NCI-H460 (cell line): ENCODE data around the gene CNTNAP2. TPM values are rescaled to one million over a fixed set of nuclear protein-coding genes. Genes with fewer than 3 reads are reported as not detected.

ENCODE experiments used
- DNase-seq: peaks from one replicate; pipeline ENCODE4 v3.0.0-alpha.2; 2016; ENCODE audit warnings: low read depth; ENCODE audit errors: extremely low read depth
- total RNA-seq: library from RNA; depleted of rRNA; stranded (reverse); fragments of >200 nt; shearing (Covaris generic); gene quantifications from 2 replicates; pipeline ENCODE4 v1.2.3, GENCODE V29; 2014

The CNTNAP2 gene
- total RNA-seq, 1 experiment from 2014 or later: 0.15 TPM

- DNase-seq: no peak
Observed at GRCh38 chr7:146548816-146549215, 432.2 kb downstream of the CNTNAP2 start.

- DNase-seq: no peak
Observed at GRCh38 chr7:146554556-146554955, 438.0 kb downstream of the CNTNAP2 start.

GRCh38 chr7:146557971-146558469, 441.4 kb downstream of the CNTNAP2 start:
- DNase-seq: no peak

DNA sequence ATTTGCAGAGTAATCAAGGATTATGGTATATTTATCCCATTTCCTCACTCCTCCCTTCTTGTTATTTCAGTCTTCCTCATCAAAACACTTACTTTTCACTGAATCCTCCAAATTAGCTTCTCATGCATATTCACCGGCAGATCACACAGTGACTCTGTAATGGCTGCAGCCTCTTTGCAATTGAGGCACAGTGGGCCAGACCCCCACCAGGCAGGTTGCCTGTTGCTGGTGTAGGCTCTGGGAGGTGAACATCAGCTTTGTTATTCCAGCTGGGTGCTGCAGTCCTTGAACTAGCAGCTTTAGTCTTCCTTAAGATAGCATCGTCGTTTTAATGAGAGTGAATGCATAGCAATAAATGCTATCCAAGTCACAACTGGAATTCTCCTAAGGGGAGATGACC, 449.3 kb downstream of the CNTNAP2 start:
- no peak for DNase-seq

GRCh38 chr7:146575903-146576302, 459.3 kb downstream of the CNTNAP2 start:
- DNase-seq: no peak

DNA sequence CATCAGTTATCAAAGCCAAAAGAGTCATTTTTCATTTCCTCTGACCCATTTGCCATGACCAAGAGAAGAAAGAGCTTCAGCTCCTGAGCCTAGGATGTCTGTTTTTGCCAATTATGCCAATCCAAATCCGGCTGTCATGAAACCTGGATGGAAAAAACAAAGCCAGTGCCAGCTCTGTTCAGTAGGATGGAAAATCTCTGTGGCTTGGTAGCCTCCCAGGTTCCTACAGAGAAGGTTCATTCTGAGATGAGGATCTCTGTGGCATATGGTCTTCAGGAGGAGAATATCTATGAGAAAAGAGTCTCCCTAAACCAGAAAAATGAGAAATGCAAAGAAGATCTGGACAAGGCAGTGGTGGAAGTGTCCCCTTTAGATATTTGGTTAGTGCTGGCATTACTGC, 475.4 kb downstream of the CNTNAP2 start:
- no peak for DNase-seq

GRCh38 chr7:146606628-146607027, 490.0 kb downstream of the CNTNAP2 start:
- DNase-seq: no peak

GRCh38 chr7:146619641-146620040, 503.0 kb downstream of the CNTNAP2 start:
- no peak for DNase-seq

DNA sequence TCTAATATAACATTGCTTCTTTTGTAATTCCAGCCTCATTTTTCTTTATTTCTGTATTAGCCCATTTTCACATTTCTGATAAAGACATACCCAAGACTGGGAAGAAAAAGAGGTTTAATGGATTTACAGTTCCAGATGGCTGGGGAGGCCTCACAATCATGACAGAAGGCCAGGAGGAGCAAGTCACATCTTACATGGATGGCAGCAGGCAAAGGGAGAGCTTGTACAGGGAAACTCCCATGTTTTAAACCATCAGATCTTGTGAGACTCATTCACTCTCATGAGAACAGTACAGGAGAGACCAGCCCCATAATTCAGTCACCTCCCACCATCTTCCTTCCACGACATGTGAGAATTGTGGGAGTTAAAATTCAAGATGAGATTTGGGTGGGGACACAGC, 510.3 kb downstream of the CNTNAP2 start:
- no peak for DNase-seq

DNA sequence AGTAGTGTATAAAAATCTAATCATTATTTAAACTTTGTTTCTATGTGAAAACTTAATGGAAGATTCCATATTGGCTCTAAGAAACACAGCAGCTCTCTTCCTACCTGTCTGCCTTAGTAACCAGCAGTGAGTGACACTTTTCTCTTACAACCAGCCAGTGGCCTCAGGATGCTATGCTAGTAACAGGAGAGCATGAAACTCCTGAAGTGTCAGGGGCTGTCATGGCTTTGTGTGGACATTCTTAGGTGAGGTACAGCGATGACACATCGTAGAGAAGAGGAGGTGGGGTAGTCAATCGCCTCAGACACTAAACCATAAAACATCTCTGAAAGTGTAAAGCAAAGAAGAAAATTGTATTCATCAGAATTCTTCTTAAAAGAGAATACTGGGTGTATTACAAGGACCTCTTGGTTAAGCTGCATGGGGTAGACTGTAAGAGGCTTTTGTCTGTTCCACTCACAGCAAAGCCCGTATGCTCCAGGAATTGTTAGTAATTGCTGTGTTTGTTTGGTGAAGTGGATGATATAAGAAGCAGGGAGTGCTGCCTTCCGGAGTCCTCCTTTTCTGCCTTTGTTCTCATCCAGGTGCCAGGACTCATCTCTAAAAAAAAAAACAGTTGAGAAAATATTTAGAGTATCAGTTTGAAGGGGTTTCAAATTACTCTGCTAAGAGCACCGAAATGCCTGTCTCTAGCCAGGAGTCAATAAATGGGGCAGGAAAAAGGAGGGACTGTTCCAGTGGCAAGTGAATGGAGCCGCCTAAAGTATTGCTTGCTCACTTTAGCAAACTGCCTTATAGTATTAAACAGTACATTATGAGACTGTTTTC, 518.8 kb downstream of the CNTNAP2 start:
- no peak for DNase-seq

- no peak for DNase-seq
Observed at GRCh38 chr7:146636033-146636356, 519.4 kb downstream of the CNTNAP2 start.

- no peak for DNase-seq
Observed at GRCh38 chr7:146636581-146636980, 520.0 kb downstream of the CNTNAP2 start.

DNA sequence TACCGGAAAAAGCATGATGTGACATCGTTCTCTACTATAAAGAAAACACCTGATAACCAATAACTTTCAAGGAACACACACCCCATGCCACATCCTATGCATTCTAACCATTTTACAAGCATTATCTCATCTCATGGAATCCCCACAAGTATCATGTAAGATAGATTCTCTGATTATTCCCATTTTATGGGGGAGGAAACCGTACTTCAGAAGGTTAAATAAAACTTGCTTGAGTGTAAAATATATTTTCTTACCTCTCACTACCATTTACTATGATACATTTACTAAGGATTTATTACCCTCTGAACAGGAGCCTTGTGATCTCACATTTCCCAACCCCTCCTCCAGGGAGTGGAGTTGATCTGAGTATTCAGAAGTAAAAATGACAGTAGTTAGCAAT, 522.7 kb downstream of the CNTNAP2 start:
- no peak for DNase-seq

DNA sequence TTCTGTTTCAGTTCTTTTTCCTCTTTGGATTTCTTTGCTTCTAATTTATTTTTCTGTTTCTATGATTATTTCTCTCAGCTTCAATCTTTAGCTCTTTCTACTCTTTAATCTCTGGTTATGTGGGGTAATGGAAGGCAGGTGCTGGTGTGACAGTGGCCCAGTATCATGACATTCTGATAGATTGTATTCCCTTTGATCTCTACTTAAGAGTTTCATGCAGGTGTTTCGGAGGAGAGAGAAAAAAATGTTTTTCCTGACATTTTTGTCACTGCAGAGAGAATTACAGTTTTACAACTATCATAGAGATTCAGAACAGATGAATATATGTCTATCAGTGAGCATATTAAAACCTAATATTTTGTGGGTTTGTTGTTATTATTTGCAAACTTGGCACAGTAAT, 524.9 kb downstream of the CNTNAP2 start:
- no peak for DNase-seq

DNA sequence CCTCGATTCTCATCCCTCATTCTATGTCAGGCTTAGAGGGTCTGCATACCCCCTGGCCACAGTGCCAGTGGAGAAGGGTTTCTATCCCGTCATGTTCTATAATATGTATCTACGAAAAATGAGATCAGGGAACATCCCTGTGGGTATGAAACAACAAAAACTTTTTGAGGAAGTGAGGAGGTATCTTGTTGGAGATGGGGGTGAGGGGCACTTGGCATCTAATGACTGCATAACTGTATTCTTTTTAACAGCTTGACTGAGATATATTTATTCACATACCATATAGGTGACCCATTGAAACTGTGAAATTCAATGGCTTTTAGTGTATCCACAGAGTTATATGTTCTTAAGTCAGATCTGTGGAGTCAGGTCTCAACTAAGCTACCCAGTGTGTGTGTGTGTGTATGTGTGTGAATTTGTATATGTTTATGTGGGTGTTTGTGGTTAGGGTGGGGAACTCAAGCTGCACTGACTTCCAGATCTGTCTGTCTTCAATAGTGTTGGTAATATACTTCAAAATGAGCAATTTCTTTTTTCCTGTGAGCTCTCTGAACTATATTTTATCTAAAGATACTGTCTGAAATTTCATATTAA, 528.9 kb downstream of the CNTNAP2 start:
- no peak for DNase-seq

DNA sequence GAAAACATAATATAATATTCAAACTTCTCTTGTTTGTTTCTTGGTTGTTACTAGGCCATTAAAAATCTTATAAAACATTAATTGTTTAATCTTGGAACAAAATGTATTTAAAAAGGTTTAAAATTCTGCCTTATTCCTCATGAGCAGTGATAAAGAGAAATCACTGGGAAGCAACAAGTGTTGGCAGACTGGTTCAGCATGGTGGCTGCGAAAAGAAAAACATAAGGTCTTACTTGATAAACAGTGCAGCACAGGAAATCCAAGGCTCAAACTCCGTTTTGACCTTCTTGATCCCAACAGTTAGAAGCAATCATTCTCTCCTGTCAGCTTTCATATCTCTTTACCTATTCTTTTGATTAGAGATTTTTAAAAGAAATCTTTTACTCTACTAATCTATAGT, 530.8 kb downstream of the CNTNAP2 start:
- DNase-seq: no peak

GRCh38 chr7:146652176-146652575, 535.6 kb downstream of the CNTNAP2 start:
- DNase-seq: no peak

DNA sequence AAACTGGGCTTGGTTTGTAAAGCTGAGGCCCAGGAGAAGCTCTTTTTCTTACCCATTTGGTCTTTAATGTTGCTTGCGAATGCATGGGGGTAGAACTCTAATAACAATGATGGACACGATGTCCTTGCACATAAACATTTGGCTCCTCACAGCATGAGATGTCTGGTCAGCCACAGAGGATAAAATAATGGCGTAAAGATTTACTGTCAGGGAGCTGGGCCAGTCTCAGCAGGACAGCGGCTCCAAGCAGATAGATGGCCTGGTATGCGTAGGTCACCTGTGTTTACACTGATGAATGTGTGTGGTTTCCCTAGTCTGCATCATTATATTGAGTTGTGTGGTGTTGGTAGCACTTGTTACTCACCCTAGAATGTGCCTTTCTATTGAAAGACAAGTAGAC, 537.4 kb downstream of the CNTNAP2 start:
- DNase-seq: no peak

DNA sequence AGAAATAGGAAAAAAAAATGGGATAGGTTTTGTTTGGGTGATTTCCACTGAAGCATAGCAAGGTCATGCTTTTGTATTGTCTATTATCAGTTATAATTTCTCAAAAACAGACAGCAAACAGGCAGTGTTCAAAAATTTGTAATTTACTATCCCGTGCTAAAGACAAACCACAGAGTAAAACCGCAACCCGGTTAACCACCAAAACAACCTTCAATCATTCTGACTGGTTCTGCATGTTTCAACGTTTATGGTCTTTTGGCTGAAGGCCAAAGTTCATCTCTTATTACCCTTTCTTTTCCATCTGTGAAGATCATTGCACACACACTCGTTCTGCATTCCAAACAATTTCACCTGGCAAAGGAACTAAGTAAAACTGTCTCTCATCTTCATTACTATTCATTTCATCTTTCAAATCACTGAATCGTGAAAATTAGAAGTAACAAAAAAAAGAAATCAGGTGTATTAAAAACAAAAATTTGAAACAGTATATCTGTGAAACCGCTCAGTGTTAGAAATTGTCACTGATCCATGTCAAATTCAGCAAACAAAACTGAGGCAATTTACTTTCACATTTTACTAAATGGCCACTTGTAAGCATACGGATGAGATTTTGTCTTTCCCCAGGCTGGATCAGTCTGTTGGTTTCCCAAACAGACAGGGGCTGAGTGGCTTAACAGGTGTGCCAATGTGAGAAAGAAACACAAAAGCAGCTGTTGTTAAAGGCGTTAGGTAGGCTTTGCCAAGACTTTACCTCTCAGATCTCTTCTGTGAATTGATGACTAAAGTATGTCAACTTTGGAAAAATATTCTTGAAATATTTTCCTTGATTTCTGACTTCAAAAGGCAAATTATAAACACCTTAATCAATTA, 539.6 kb downstream of the CNTNAP2 start:
- no peak for DNase-seq

DNA sequence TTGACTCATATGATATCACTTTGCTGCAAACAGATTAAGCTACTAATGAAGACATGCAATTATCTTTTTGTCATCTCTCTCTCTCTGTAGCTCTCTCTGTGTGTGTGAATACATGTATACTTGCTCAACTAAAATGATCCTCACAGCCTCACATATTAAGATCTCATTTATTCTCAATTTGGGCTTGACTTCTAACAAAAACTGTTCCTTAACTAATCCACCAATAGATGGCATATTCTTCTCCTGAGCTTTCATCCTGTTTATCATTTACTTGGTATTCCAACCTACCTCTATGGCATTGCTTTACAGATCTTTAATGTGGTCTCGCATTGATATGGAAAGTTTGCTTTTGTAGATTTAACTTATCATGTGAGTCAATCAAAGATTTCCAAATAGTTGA, 540.4 kb downstream of the CNTNAP2 start:
- DNase-seq: no peak

DNA sequence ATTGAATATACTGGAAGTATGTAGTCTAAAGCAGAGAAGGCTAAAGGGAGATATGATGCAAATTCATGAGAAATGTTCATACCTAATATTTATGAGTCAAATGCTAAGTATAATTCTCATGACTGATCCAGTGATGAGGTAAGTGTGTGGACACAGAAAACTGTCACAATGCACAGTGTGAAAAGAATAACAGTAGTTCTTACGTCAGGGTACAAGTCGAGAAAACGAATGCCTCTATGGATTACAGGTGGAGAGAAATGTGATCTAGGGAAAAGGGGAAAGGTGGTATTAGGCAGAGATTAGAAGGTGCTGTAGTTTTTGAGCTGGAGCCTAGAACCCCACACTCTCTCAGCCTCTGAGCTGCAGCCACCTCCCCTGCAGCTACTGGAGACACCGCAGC, 542.0 kb downstream of the CNTNAP2 start:
- DNase-seq: no peak
